NCI-H345 treated with DMSO at 0.1 percent for 48 hours (cell line): ENCODE data around the gene DNAJC4.
"Not testable (repeated sequence)": the region's sequence is repeated elsewhere in the genome, so short reads cannot be mapped to it uniquely, and the experiment has no call there.

ENCODE experiments used
- DNase-seq: peaks from one replicate; lab custom pipeline; 2025; ENCODE audit not compliant: unreplicated experiment; lab: John Stamatoyannopoulos, UW

The DNAJC4 gene

GRCh38 chr11:64244966-64245365, 14.6 kb downstream of the DNAJC4 start:
- no peak for DNase-seq

GRCh38 chr11:64245401-64245796, 15.1 kb downstream of the DNAJC4 start:
- DNase-seq: no peak

- no peak for DNase-seq
Measured at GRCh38 chr11:64245797-64246620, 15.7 kb downstream of the DNAJC4 start.

- not testable (repeated sequence) for DNase-seq
Measured at GRCh38 chr11:64246621-64246870, 16.2 kb downstream of the DNAJC4 start.

GRCh38 chr11:64246871-64247728, 16.8 kb downstream of the DNAJC4 start, which contains the start of gene PPP1R14B:
Gene PPP1R14B, minus strand, starts transcription at chr11:64246943. Its CDS starts 270 bp downstream, at chr11:64246673.
- DNase-seq: peak; percentile 64

GRCh38 chr11:64247729-64248531, 17.6 kb downstream of the DNAJC4 start:
- no peak for DNase-seq

- no peak for DNase-seq
Measured at GRCh38 chr11:64248578-64248977, 18.2 kb downstream of the DNAJC4 start.

GRCh38 chr11:64249038-64249437, 18.7 kb downstream of the DNAJC4 start:
- no peak for DNase-seq

GRCh38 chr11:64249563-64250414, 19.4 kb downstream of the DNAJC4 start:
- no peak for DNase-seq

GRCh38 chr11:64250415-64251015, 20.2 kb downstream of the DNAJC4 start:
- no peak for DNase-seq

- DNase-seq: no peak
Measured at GRCh38 chr11:64251016-64251752, 20.8 kb downstream of the DNAJC4 start, which contains the start of gene PLCB3. Gene PLCB3, plus strand, starts transcription at chr11:64251530. Its CDS starts 120 bp downstream, at chr11:64251650.

- DNase-seq: no peak
Measured at GRCh38 chr11:64251753-64252002, 21.3 kb downstream of the DNAJC4 start.

- no peak for DNase-seq
Measured at GRCh38 chr11:64252003-64252872, 21.9 kb downstream of the DNAJC4 start.

GRCh38 chr11:64253043-64253442, 22.7 kb downstream of the DNAJC4 start:
- DNase-seq: no peak

GRCh38 chr11:64253481-64253880, 23.1 kb downstream of the DNAJC4 start:
- no peak for DNase-seq

- no peak for DNase-seq
Measured at GRCh38 chr11:64254326-64254725, 24.0 kb downstream of the DNAJC4 start.

- DNase-seq: no peak
Measured at GRCh38 chr11:64255135-64256128, 25.1 kb downstream of the DNAJC4 start.
